GM23248 (cell line): ENCODE measurements around the gene SLC25A48.
"Not testable (repeated sequence)": the region's sequence is repeated elsewhere in the genome, so short reads cannot be mapped to it uniquely, and the experiment has no call there.

ENCODE experiments used
- EZH2 ChIP-seq: fragments of 200-600 bp; sonication (generic); IDR thresholded peaks from 2 replicates; pipeline ENCODE4 v1.6.1; 2018; ENCODE audit warnings: antibody characterized with exemption, mild to moderate bottlenecking; ENCODE audit not compliant: insufficient read depth, poor library complexity, severe bottlenecking
- EZH2phosphoT487 ChIP-seq: fragments of 200-600 bp; sonication (generic); IDR thresholded peaks from 2 replicates; pipeline ENCODE4 v1.6.1; 2018; ENCODE audit warnings: antibody characterized with exemption, moderate library complexity, mild to moderate bottlenecking, low read depth; ENCODE audit not compliant: insufficient read depth

GRCh38 chr5:135838395-135838794, 3.9 kb downstream of the SLC25A48 start:
- TF ChIP-seq EZH2, EZH2phosphoT487: not testable (repeated sequence)
